GM12878 (cell line): Measurements from ENCODE around the gene DCAF6.

ENCODE experiments used
- NFYB ChIP-seq: IDR thresholded peaks from 2 replicates; pipeline ENCODE4 v1.6.1; 2011; ENCODE audit warnings: low read depth, mild to moderate bottlenecking, low read length, improper control_type of control experiment, moderate library complexity; ENCODE audit not compliant: insufficient read depth
- POLR2AphosphoS5 ChIP-seq: IDR thresholded peaks from 2 replicates; pipeline ENCODE4 v1.6.1; 2011; ENCODE audit warnings: mild to moderate bottlenecking, low read length, inconsistent platforms

DNA sequence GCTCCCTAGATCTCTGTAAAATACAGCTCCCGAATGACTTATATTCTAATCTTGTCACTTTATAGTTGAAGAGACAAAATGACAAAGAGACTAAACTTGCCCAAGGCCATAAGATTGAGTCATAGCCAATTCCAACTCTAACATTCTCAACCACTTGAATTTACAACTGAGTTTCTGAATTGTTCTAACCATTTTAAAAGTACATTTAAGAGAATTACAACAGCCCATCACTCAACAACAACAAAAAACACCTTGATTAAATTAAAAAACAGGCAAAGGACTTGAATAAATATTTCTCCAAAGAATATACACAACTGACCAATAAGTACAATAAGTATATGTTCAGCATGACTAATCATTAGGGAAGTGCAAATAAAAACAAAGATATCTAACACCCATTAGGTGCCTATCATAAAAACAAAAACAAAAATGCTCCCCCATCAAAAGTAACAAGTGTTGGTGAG, 13.8 kb upstream of the DCAF6 start:
- no peak for TF ChIP-seq POLR2AphosphoS5
- TF ChIP-seq NFYB, result no peak
